Calu3 (cell line): ENCODE measurements around the gene MAP3K4. TPM values are rescaled to one million over a fixed set of nuclear protein-coding genes. Genes with fewer than 3 reads are reported as not detected.
A peak's percentile ranks its signal among the peaks of the same experiment; 100 is the strongest.

Experiments
- BruUV-seq: library from RNA; stranded (reverse); fragments of 400-500 nt; replicated peaks from 2 replicates; lab custom pipeline; 2021; lab: Mats Ljungman, UMichigan
- CTCF ChIA-PET: fragments of 300-600 bp; sonication (Branson Sonifier 250); formaldehyde crosslinking; loops from one replicate; lab custom pipeline; 2022; ENCODE audit warnings: antibody characterized with exemption; lab: Charles Lee
- DNase-seq: peaks from one replicate; pipeline ENCODE4 v3.0.0; 2022
- H3K27ac Mint-ChIP-seq: one replicate; pipeline ENCODE4 v1.8.0; 2022; ENCODE audit warnings: mixed read lengths; ENCODE audit not compliant: unreplicated experiment
- H3K27me3 Mint-ChIP-seq: one replicate; pipeline ENCODE4 v1.8.0; 2022; ENCODE audit warnings: mixed read lengths; ENCODE audit not compliant: unreplicated experiment
- H3K36me3 Mint-ChIP-seq: one replicate; pipeline ENCODE4 v1.8.0; 2022; ENCODE audit warnings: mild to moderate bottlenecking, moderate library complexity, mixed read lengths; ENCODE audit not compliant: insufficient read depth, unreplicated experiment
- H3K4me1 Mint-ChIP-seq: one replicate; pipeline ENCODE4 v1.8.0; 2022; ENCODE audit warnings: mild to moderate bottlenecking, low read depth, mixed read lengths; ENCODE audit not compliant: unreplicated experiment
- H3K4me3 Mint-ChIP-seq: one replicate; pipeline ENCODE4 v1.8.0; 2022; ENCODE audit warnings: mild to moderate bottlenecking, low read depth, moderate library complexity, mixed read lengths; ENCODE audit not compliant: unreplicated experiment
- H3K9me3 Mint-ChIP-seq: one replicate; pipeline ENCODE4 v1.8.0; 2022; ENCODE audit warnings: low read depth, mixed read lengths; ENCODE audit not compliant: unreplicated experiment
- CTCF ChIP-seq: fragments of 200-600 bp; IDR thresholded peaks from one replicate; pipeline ENCODE4 v1.8.0; 2022; ENCODE audit warnings: antibody characterized with exemption; ENCODE audit not compliant: unreplicated experiment
- intact Hi-C: fragments of 100-400 bp; cut with micrococcal nuclease; formaldehyde crosslinking; loops from one replicate; pipeline ENCODE4 v1.10.0; 2022; ENCODE audit not compliant: unreplicated experiment
- total RNA-seq: library from RNA; stranded (reverse); gene quantifications from 2 replicates; pipeline ENCODE4 v1.2.3, GENCODE V29; 2022

Gene MAP3K4
- total RNA-seq, 1 experiment from 2014 or later: 62.2 TPM

- Mint-ChIP-seq H3K36me3 (peaks cover 11% of the 10 kb centered on the region), H3K27ac (no peak overlapping the region), H3K4me3 (no peak overlapping the region), H3K9me3 (peaks cover 2% of the 10 kb centered on the region), H3K27me3 (no peaks in the 10 kb centered on the region), H3K4me1 (peaks cover 17% of the 10 kb centered on the region)
- DNase-seq: peak; percentile 29
- no TSS peak for BruUV-seq
- CTCF ChIA-PET: interaction anchor here (0.6 kb wide), 1 partner anchor 428 kb away, joined by 3 read pairs; no protein-coding TSS in a partner anchor
- intact Hi-C loops: no loop called here
- no peak for TF ChIP-seq CTCF
Measured at GRCh38 chr6:161161889-161162624, 170.5 kb downstream of the MAP3K4 start.

GRCh38 chr6:161162722-161163121, 171.2 kb downstream of the MAP3K4 start:
- intact Hi-C loops: no loop called here
- CTCF ChIA-PET: interaction anchor here (0.6 kb wide), 1 partner anchor 428 kb away, joined by 3 read pairs; no protein-coding TSS in a partner anchor
- Mint-ChIP-seq H3K4me1 (peaks cover 17% of the 10 kb centered on the region), H3K4me3 (no peak overlapping the region), H3K27ac (no peak overlapping the region), H3K9me3 (peaks cover 2% of the 10 kb centered on the region), H3K27me3 (no peaks in the 10 kb centered on the region), H3K36me3 (peaks cover 11% of the 10 kb centered on the region)
- no peak for DNase-seq
- no peak for TF ChIP-seq CTCF
- BruUV-seq: no TSS peak

GRCh38 chr6:161163466-161164181, 172.1 kb downstream of the MAP3K4 start:
- Mint-ChIP-seq H3K4me1 (peaks cover 17% of the 10 kb centered on the region), H3K4me3 (no peak overlapping the region), H3K27me3 (no peaks in the 10 kb centered on the region), H3K9me3 (no peaks in the 10 kb centered on the region), H3K27ac (no peak overlapping the region), H3K36me3 (peaks cover 5% of the 10 kb centered on the region)
- no TSS peak for BruUV-seq
- CTCF ChIA-PET: no interaction called here
- no peak for TF ChIP-seq CTCF
- intact Hi-C loops: no loop called here
- no peak for DNase-seq

GRCh38 chr6:161164182-161164625, 172.6 kb downstream of the MAP3K4 start:
- DNase-seq: no peak
- H3K4me1 Mint-ChIP-seq: peaks cover 17% of the 10 kb centered on the region
- peaks cover 5% of the 10 kb centered on the region for H3K36me3 Mint-ChIP-seq
- no peak overlapping the region for H3K27ac Mint-ChIP-seq
- no TSS peak for BruUV-seq
- no peak overlapping the region for H3K4me3 Mint-ChIP-seq
- no peak for TF ChIP-seq CTCF
- no peaks in the 10 kb centered on the region for H3K27me3 Mint-ChIP-seq
- CTCF ChIA-PET: no interaction called here
- H3K9me3 Mint-ChIP-seq: no peaks in the 10 kb centered on the region
- intact Hi-C loops: no loop called here
